Measurements from ENCODE around the gene DNTT.

GRCh38 chr10:96276831-96277230 lies 27.4 kb upstream of the DNTT start:
- TF ChIP-seq EZH2 (IDR thresholded peaks at IDR 0.05; ENCODE audit: insufficient read depth, poor library complexity, severe bottlenecking) (no peak), EZH2phosphoT487 (IDR thresholded peaks at IDR 0.05; ENCODE audit: insufficient read depth, low read depth) (no peak)

Data from GM23248 (cell line).